GM18526 (cell line): ENCODE data around the gene AFDN.

Experiments used
- POLR2A ChIP-seq: IDR thresholded peaks from 3 replicates; pipeline ENCODE4 v1.6.1; 2011; ENCODE audit not compliant: insufficient read length; ENCODE audit errors: extremely low read depth

AFDN gene

DNA sequence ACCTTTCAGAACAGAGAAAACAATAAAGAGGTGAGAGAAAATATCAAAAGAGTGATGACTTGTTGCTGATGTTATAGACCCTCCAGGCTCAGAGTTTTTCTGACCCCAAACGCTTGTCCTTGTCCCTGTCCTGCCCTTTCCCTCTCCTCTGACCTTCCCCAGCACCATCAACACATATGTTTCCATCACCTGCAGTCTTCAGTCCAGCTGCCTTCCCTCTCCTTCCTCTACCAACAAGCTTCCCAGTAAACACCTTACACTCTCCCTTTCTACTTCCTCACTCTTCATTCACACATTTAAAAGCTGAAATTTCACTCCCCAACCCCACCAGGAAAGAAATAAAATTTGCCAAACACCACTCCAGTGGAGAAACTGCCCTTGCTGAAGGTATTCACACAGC lies 25.4 kb upstream of the AFDN start:
- no peak for TF ChIP-seq POLR2A

DNA sequence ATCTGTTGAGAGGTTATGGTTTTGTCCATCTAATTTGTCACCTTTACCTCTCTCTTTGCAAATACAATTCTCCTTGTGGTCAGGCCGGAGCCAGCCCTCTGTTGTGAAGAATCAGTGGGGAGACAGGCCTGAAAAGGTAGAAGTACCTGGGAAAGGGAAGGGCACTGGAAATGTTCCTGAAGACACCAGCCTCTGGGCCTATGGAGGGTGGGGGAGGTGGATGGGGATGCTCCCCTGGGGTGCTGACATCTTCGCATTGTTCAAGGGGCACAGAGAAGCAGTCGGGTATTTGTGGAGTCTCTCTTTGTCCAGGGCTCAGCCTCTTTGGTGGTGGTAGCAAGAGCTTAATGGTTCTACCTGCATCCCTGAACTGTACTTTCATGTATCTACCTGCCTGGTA lies 24.4 kb upstream of the AFDN start:
- TF ChIP-seq POLR2A: no peak

DNA sequence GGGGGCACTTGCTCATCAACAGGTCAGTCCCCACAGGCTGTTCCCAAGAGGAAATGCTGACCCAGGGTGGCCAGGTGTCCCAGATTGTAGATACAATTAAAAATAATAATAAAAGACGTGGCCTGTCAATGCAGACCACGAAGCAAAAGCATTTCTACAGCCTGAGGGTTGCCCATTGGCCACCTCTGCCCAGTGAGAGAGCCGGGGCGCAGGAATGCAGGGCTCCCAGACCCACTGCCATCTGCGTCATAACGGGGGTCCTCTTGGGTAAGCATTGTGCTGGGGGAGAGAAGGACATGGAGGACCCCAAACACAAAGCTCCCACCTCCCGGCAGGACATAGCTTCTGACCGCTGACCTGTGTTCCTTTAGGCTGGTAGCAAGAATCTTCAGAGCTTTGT lies 22.9 kb upstream of the AFDN start:
- TF ChIP-seq POLR2A: no peak

DNA sequence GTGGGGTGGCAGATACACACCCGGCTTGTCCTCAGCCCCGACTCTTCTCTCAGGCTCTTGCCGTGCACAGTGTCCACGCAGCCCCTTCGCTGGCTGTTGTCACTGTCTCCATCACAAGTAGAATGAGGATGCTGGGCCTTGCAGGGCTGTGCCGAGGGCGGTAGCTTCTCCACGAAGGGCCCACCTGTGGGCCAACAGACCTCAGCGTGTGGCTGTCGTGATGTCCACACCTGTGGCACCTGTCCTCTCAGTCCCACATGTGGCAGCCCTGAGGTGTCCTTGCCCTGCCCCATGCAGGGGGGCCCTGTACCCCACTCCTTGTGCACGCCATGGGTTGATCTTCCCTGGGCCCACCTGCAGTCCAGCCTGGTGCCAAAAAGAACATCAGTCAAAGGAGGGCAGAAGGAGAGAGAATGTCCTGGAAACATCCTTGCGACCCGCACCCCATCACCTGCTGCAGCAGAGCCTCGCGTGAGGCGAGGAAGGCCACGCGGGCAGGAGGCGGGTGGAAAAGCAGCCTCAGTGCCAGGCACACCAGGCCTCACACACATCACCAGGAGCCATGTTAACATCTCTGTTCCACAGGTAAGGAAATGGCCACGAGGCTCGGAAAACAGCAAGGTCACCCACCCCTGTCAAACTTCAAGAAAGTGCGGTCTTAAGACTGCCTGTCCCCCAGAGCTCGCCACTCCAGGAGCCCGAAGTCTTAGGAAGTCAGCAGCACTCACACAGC lies 22.3 kb upstream of the AFDN start:
- no peak for TF ChIP-seq POLR2A

DNA sequence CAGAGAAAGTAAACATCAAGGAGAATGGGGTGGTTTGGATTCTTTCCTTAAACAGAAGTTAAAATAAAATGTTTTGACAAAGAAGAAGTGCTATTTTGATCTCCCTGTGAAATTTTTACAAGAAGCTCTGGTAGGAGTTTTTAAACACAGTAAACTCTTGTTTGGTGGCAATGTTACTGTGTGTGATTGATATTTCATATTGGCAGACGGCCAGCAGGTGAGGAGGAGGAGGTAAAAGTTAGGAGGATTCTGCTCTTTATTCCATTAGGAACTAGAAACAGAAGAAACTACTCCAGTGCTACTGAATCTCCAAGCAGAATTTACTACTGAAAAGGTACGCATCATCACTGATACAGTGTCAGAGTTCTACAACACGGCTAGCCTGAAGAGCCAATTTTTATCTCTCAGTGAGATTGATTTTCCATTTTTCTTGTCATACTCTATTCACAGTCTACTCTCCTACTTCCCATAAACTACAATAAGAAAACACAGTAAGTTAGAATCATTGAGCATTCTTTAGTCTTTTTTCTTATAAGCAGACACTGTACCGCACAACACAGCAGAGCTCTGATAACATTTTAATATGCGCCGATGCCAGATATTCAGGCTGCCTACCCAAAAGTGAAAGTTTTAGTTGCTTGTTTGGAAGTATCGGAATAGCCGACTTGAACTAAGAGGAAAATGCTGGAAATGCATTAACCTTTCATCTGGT lies 21.2 kb upstream of the AFDN start:
- no peak for TF ChIP-seq POLR2A

DNA sequence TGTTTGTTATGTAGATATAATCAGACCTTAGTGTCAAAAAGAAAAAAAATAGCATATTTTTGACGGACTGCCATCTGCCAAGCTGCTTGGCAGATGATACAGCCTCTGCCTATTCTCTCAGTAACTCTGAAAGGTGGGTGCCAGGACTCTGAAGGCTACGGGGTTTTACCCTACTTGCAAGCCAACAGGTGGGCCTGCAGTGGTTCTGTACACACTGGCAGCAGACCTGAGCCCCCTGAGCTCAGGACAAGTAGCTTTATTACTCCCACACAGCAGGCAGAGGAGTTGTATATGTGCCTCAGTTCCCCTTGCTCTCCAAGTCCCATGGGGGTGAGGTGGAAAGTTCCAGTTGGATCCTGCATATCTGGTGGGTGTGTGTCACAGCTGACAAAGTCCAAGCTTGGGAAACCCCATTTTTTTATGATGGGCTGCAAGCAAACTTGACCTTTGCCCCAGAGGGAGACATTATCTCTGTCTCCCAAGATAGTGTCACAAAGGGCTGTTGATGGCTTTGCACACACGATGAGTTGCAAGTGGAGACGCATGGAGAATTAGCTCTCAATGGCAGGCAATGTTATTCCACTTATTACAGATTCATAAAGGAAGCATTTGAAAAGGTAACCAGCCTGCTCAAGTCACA lies 20.5 kb upstream of the AFDN start:
- TF ChIP-seq POLR2A: no peak

DNA sequence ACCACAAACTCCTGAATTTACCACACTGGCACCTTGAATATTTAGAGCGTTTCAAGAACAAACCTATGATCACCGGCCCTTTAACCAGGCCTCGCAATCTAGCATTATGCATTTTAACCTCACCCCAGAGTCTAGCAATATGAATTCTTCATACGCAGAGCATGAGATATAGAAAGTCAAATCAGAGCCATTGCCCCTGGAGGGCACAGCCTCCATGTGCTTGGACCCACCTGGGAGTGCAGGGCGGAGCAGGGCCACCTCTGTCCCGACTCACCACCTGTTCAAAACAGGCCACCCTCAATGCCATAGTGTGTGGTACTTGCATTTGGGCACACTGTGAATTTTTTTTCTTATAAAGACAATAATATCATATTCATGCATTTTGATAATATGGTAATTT lies 19.5 kb upstream of the AFDN start:
- no peak for TF ChIP-seq POLR2A

DNA sequence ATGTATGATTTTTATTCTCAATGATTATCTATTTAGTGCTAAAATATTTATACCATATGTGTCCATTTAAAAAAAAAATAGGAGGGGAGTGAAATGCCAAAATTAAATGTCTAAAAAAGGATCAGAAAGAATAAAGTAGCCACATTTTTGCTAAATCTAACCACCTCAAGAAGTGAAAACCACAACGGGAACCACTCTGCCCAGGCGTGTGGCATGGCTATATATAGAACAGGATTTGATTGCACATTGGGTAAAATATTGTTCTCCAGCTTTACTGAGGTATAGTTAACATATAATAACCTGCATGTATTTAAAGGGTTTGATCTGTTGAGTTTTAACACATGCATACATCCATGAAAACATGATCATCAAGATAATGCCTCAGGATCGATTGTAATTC lies 19.0 kb upstream of the AFDN start:
- TF ChIP-seq POLR2A: no peak

DNA sequence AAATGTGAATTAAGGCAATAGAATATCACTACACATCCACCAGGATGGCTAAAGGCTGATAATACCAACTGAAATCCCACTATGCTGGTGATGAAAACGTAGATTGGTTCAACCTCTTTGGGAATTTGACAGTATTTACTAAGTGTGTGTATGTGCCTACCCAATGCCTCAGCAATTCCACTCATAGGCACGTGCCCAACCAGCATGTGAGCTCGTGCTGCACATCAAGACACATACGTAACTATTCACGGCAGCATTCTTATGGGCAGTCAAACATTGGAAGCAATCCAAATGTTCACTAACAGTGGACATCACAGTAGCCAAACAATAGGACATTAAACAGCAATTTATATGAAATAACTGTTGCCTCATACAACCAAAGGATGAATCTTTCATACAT lies 15.7 kb upstream of the AFDN start:
- TF ChIP-seq POLR2A: no peak

DNA sequence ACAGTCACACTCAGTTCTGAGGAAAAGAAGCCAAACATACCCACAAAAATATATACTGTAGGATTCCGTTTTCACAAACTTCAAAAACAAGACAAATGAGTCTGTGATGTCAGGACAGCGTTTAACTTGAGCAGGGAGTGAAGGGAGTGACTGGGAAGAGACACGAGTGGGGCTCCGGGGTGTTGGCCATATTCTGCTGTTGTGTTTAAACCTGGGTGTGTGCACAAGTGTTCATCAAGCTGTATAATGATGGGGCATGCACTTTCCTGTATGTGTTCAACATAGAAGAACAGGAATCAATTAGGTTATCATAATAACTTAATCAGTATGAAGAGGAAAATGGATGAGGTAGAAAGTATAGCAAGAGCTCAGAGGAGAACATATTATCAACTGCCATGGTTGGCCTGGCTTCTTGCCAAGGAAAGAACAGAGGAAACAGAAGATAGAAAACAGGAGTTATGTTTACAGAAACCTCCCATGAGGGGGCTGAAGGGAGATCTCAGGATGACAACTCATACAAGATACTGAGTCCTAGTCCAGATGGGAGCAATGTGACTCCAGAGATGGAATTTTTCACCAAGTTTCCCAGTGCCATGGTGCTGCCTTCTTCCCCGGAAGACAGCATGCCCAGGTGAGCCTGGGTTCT lies 15.1 kb upstream of the AFDN start:
- TF ChIP-seq POLR2A: no peak

DNA sequence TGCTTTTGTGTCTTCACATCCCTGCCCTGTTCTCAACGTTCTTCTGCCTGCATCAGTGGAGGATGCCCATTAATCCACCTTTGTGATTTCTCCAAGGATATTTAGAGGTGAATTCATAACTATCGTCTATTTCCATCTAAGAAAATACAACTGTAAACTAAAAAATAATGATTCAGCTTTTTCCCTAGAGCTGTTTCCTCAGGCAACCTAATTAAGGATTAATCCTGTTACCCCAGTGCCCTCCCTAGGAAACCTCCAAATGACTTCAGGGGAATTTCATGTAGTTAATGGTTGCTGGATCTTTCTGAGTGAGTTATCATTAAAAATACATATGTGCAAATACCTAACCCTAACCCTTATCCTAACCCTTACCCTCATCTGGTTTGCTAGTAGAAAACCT lies 14.6 kb upstream of the AFDN start:
- no peak for TF ChIP-seq POLR2A

DNA sequence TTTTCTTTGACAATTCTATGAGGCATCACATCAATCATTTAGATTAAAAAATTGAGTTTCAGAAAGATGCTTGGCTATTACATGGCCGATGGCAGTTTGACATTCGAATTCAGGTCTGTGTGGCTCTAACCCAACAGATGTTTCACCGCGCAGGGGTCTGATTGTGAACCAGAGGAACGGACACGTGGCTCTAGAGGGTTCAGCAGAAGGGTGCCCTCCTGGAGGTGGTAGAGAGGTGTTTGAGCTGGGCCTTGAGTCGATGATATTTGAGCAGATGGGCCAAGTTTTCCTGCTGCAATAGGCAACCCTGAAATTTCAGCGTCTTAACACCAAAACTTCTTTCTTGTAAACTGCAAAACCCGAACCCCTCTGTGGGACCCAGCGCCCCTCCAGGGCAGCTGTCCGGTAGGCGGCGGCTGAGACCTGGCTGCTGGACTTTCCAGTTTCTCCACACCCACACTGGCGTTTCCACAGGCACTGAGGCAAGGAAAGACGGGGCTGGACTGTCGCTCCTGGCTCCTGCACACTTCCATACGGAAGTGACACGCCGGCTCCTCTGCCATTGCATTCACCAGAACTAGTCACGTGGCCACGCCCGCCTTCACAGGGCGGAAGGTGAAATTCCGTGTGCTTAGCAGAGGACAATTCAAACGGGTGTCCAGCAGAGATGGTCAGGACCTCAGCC lies 11.3 kb upstream of the AFDN start:
- no peak for TF ChIP-seq POLR2A

DNA sequence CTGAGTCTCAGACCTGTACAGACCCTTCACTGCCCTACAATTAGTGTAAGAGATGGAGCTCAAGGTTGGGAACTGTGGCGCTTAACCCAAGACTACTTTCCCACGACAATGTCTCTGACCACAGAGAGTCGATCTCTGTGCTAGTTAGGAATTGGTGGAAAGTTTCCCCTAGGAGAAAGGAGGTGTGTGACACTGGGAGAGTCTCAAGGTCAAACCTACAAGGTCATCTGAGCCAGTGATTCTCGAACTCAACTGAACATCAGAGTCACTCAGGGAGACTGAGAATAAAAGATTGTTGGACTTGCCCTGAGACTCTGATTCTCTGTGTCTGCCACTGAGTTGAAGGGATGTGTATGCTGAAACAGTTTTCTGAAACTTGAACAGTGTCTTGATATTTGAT lies 9.7 kb upstream of the AFDN start:
- TF ChIP-seq POLR2A: no peak

DNA sequence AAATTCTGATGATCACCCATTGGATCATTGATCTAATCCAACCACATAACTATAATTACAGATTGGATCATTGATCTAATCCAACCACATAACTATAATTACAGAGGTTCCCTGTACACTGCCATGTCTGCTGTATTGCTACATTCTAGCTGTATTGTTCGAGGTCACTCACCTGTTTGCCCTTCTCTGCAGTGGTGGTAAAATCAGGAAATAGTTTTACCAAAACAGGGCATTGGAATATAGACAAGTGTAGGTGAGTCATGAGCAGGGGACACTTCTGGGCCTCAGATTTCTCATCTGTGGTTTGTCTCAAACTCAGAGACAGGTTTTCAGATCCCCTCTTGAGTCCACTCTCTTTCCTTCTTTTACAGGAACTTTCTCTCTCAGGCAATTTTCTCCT lies 9.0 kb upstream of the AFDN start:
- TF ChIP-seq POLR2A: no peak

DNA sequence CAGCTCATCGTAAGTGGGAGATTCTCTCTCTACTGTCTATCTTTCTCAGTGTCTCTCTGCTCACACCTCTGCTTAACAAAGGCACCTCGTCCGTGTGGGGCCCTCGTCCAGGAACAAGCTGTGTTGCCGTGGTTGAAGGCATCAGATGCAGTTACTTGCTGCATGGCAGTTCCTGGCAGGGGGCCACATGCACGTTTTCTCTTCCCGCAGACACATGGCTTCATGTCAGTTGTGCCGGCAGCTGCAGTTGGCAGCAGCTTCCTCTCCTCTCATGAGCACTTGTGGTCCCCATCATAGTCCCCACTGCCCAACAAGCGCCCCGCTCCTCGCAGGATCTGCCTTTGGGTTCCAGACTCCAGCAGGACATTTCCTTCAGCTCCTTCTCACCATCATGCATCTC lies 7.1 kb upstream of the AFDN start:
- no peak for TF ChIP-seq POLR2A

DNA sequence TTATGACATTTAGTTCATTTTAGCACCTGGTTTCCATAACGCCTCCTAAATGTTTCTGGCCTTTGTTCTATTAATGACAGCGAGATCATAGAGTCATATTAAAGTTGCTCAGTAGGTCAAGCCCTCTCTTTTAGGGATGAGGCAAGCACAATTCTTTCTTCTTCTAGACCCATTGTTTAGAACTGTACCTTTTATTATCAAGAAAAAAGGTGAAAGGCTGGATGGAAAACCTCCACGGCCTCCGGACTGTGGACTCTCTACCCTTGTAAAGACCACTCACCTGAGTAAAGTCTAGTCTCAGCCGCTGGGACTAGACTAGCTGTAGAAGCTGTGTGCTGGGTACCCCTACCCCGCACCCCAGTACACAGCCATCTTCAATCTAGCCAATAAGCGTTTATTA lies 6.0 kb upstream of the AFDN start:
- no peak for TF ChIP-seq POLR2A
